Keratinocyte (primary cell): ENCODE results near the gene BAIAP3. TPM values are rescaled to one million over a fixed set of nuclear protein-coding genes. Genes with fewer than 3 reads are reported as not detected.

ENCODE experiments used
- DNase-seq: peaks from one replicate; pipeline ENCODE4 v3.0.0-alpha.2; 2011; ENCODE audit warnings: low read depth, missing footprints, low spot score
- FAIRE-seq: peaks from 2 replicates; lab custom pipeline; 2011; peaks lifted over from hg19 to GRCh38; lab: Jason Lieb, UNC
- H2AFZ ChIP-seq: 2 replicates; pipeline ENCODE4 v1.6.0; 2012; ENCODE audit warnings: low read length, control low read depth, inconsistent platforms; ENCODE audit not compliant: control insufficient read depth
- H3K27ac ChIP-seq: 2 replicates; pipeline ENCODE4 v1.5.1; 2011; ENCODE audit warnings: low read length; ENCODE audit not compliant: control insufficient read depth, insufficient read depth
- H3K27me3 ChIP-seq: 3 replicates; pipeline ENCODE4 v1.6.0; 2011; ENCODE audit warnings: low read length; ENCODE audit not compliant: control insufficient read depth, insufficient read depth; ENCODE audit errors: extremely low read depth
- H3K36me3 ChIP-seq, 2 experiments: 2 replicates in 1 of 2; 3 replicates in 1 of 2; pipeline ENCODE4 v1.5.1; 2011; ENCODE audit warnings: low read length in 2 of 2, mild to moderate bottlenecking in 1 of 2; ENCODE audit not compliant: control insufficient read depth in 2 of 2, insufficient read depth in 2 of 2; ENCODE audit errors: extremely low read depth in 1 of 2
- H3K4me1 ChIP-seq: 3 replicates; pipeline ENCODE4 v1.5.1; 2011; ENCODE audit warnings: low read length; ENCODE audit not compliant: control insufficient read depth, insufficient read depth; ENCODE audit errors: extremely low read depth
- H3K4me2 ChIP-seq: 3 replicates; pipeline ENCODE4 v1.6.0; 2011; ENCODE audit warnings: low read depth, low read length; ENCODE audit not compliant: control insufficient read depth, insufficient read depth; ENCODE audit errors: extremely low read depth
- H3K4me3 ChIP-seq, 3 experiments: fragments of 200-600 bp in 1 of 3; sonication (generic) in 1 of 3; 2 replicates in 2 of 3; 3 replicates in 1 of 3; pipeline ENCODE4 v1.5.1; 2011 to 2016; ENCODE audit warnings: low read length in 3 of 3, mild to moderate bottlenecking in 3 of 3, control low read depth in 2 of 3, inconsistent platforms in 1 of 3, low read depth in 1 of 3, mixed read lengths in 1 of 3, mixed run types in 1 of 3, moderate library complexity in 1 of 3; ENCODE audit not compliant: control insufficient read depth in 2 of 3, insufficient read depth in 2 of 3; ENCODE audit errors: extremely low read depth in 1 of 3
- H3K79me2 ChIP-seq: 2 replicates; pipeline ENCODE4 v1.6.0; 2012; ENCODE audit warnings: low read length; ENCODE audit not compliant: control insufficient read depth, insufficient read depth
- H3K9ac ChIP-seq: 3 replicates; pipeline ENCODE4 v1.6.0; 2011; ENCODE audit warnings: low read length; ENCODE audit not compliant: control insufficient read depth, insufficient read depth; ENCODE audit errors: extremely low read depth
- H3K9me1 ChIP-seq: 3 replicates; pipeline ENCODE4 v1.6.0; 2011; ENCODE audit warnings: low read length; ENCODE audit not compliant: control insufficient read depth, insufficient read depth; ENCODE audit errors: extremely low read depth
- H3K9me3 ChIP-seq: 2 replicates; pipeline ENCODE4 v1.5.1; 2012; ENCODE audit warnings: low read depth, low read length; ENCODE audit not compliant: control insufficient read depth
- H4K20me1 ChIP-seq: 3 replicates; pipeline ENCODE4 v1.6.0; 2011; ENCODE audit warnings: low read length; ENCODE audit not compliant: control insufficient read depth, insufficient read depth; ENCODE audit errors: extremely low read depth
- CTCF ChIP-seq, 3 experiments: IDR thresholded peaks in 1 of 3; conservative IDR thresholded peaks in 1 of 3; optimal IDR thresholded peaks in 1 of 3; 2 replicates in 2 of 3; 3 replicates in 1 of 3; pipeline versions ENCODE3 to v1.5.1; 2011; ENCODE audit warnings: low read length in 3 of 3, mild to moderate bottlenecking in 3 of 3, moderate library complexity in 2 of 3, control low read depth in 1 of 3, inconsistent platforms in 1 of 3; ENCODE audit not compliant: insufficient read depth in 2 of 3; ENCODE audit errors: extremely low read depth in 1 of 3
- EZH2 ChIP-seq: IDR thresholded peaks from one replicate; pipeline ENCODE4 v1.6.1; 2012; ENCODE audit warnings: inconsistent platforms, mild to moderate bottlenecking, low read length, moderate library complexity
- dilution Hi-C: fragments of 300-500 bp; cut with MboI; formaldehyde crosslinking; loops from one replicate; pipeline ENCODE4 v1.7.0; 2020; ENCODE audit warnings: low sequenced_read_pairs; ENCODE audit not compliant: extremely low pct_ligation_motif_present
- polyA plus RNA-seq, 5 experiments: library from polyadenylated mRNA; depleted of rRNA in 3 of 5; stranded (reverse) in 3 of 5; stranded (forward) in 1 of 5; unstranded in 1 of 5; fragments of >200 nt; gene quantifications; 1 replicate in 1 of 5; 2 replicates in 3 of 5; 3 replicates in 1 of 5; pipeline versions ENCODE4 v1.2.1 to v1.2.3, GENCODE V29; 2011 to 2012; ENCODE audit warnings: missing spikeins in 2 of 5, low read depth in 1 of 5, low replicate concordance in 1 of 5

The BAIAP3 gene
- polyA plus RNA-seq, 1 donor (not counting 4 experiments of a cell fraction or from before 2014, with no cell fraction given), result not detected

DNA sequence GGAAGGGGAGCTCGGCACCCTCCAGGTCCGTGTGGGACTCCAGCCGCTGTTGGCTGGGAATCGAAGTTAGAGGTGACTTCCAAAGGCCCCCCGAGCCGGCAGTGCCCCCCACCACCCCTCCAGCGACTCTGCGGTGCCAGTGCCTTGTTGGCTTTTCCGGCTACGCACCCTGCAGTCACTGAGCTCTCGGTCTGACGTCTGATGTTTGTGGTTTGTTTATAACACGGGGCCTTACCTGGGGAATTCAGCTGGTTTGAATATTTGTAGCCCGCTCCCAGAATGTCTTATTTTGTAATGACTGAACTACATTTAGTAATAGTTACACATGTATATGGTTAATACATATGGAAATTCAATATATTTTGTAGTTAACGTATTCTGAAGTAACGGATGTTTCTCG lies 7.1 kb upstream of the BAIAP3 start:
- no peak overlapping the region for H3K4me3 ChIP-seq
- TF ChIP-seq EZH2 (no peak), CTCF (optimal IDR thresholded peaks at IDR 0.05 in 1 of 3, IDR thresholded peaks at IDR 0.05 in 1 of 3, conservative IDR thresholded peaks at IDR 0.05 in 1 of 3; ENCODE audit: extremely low read depth in 1 of 3, insufficient read depth in 2 of 3, low read length in 3 of 3) (no peak)
- H3K9me1 ChIP-seq, result no peaks in the 10 kb centered on the region
- no peak overlapping the region for H2AFZ ChIP-seq
- peaks cover 3% of the 10 kb centered on the region for H3K27me3 ChIP-seq
- no peak overlapping the region for H3K9ac ChIP-seq
- no peak overlapping the region for H3K4me2 ChIP-seq
- no peaks in the 10 kb centered on the region for H3K9me3 ChIP-seq
- dilution Hi-C loops, result no loop called here
- H4K20me1 ChIP-seq, result peaks cover 3% of the 10 kb centered on the region
- FAIRE-seq (no peak), DNase-seq (no peak)
- H3K4me1 ChIP-seq, result no peaks in the 10 kb centered on the region
- H3K36me3 ChIP-seq, result peaks cover 7 to 13% of the 10 kb centered on the region in 2 experiments
- no peak overlapping the region for H3K27ac ChIP-seq
- H3K79me2 ChIP-seq, result no peaks in the 10 kb centered on the region

DNA sequence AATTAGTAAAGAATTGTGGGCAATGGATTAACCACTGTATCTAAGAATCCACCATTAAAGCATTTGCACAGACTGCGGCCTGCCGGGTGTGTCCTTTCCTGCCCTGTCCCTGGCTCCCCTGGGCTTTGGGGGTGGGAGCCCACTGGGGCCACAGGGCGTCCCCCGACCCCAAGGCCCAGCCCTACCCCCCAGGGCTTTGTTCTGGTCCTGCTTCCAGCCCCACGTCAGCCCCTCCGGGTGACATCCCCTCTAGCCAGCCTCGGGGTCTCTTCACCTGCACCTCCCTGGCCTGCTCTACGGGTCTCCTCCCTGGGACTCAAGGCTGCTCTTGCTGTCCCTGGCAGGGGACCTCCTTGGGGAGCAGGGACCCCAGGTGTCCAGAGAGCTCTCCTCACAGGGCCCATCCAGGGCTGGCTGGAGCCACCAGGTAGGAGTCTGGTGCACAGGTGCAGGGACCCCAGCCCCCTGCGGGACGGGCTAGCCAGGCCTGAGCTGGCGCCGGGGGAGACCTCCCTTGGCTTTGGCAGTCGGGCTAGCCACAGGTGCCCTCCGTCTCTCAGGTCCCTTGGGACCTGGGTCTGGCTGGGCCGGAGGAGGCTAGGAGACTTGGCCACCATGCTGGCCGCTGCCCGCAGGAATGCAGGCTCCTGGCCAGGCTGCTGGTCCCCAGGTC lies 6.4 kb upstream of the BAIAP3 start:
- Histone ChIP-seq H3K9me3 (no peaks in the 10 kb centered on the region), H4K20me1 (peaks cover 3% of the 10 kb centered on the region), H3K79me2 (no peaks in the 10 kb centered on the region), H3K27ac (no peak overlapping the region), H2AFZ (no peak overlapping the region), H3K9ac (no peak overlapping the region), H3K4me2 (no peak overlapping the region), H3K4me1 (no peaks in the 10 kb centered on the region), H3K36me3 (peaks cover 7 to 10% of the 10 kb centered on the region in 2 experiments), H3K27me3 (peaks cover 10% of the 10 kb centered on the region), H3K9me1 (no peaks in the 10 kb centered on the region), H3K4me3 (no peak overlapping the region)
- dilution Hi-C loops, result no loop called here
- no peak for DNase-seq
- FAIRE-seq, result no peak
- TF ChIP-seq CTCF (optimal IDR thresholded peaks at IDR 0.05 in 1 of 3, IDR thresholded peaks at IDR 0.05 in 1 of 3, conservative IDR thresholded peaks at IDR 0.05 in 1 of 3; ENCODE audit: extremely low read depth in 1 of 3, insufficient read depth in 2 of 3, low read length in 3 of 3) (no peak), EZH2 (no peak)
